22Rv1 (cell line): ENCODE results near the gene NUB1.

Source experiments
- H3K27ac ChIP-seq: fragments of 450-650 bp; 2 replicates; pipeline ENCODE4 v1.5.1; 2017
- CTCF ChIP-seq: fragments of 450-650 bp; IDR thresholded peaks from 2 replicates; pipeline ENCODE4 v1.5.1; 2017; ENCODE audit warnings: mild to moderate bottlenecking
- ZFX ChIP-seq: fragments of 450-650 bp; IDR thresholded peaks from 2 replicates; pipeline ENCODE4 v1.6.1; 2017; ENCODE audit warnings: antibody characterized with exemption, borderline replicate concordance

The NUB1 gene

GRCh38 chr7:151395036-151395367 is 53.4 kb downstream of the NUB1 start:
- no peak for TF ChIP-seq ZFX
- no peak for TF ChIP-seq CTCF
- no peak overlapping the region for H3K27ac ChIP-seq

GRCh38 chr7:151396328-151396970 is 54.8 kb downstream of the NUB1 start:
- no peak overlapping the region for H3K27ac ChIP-seq
- TF ChIP-seq CTCF (no peak), ZFX (no peak)

- no peak overlapping the region for H3K27ac ChIP-seq
- TF ChIP-seq ZFX (no peak), CTCF (no peak)
Observed at GRCh38 chr7:151397026-151397425, 55.4 kb downstream of the NUB1 start.

- TF ChIP-seq CTCF (no peak), ZFX (no peak)
- H3K27ac ChIP-seq: no peak overlapping the region
Observed at GRCh38 chr7:151398446-151399304, 57.1 kb downstream of the NUB1 start.

GRCh38 chr7:151399305-151399601 is 57.6 kb downstream of the NUB1 start:
- no peak overlapping the region for H3K27ac ChIP-seq
- no peak for TF ChIP-seq ZFX
- TF ChIP-seq CTCF: no peak

- H3K27ac ChIP-seq: no peak overlapping the region
- TF ChIP-seq CTCF (no peak), ZFX (no peak)
Observed at GRCh38 chr7:151399906-151400305, 58.3 kb downstream of the NUB1 start.

- H3K27ac ChIP-seq: no peak overlapping the region
- no peak for TF ChIP-seq CTCF
- no peak for TF ChIP-seq ZFX
Observed at GRCh38 chr7:151400626-151401315, 59.2 kb downstream of the NUB1 start.
